IMR-90 (cell line): Measurements from ENCODE around the gene OPCML. TPM values are rescaled to one million over a fixed set of nuclear protein-coding genes. Genes with fewer than 3 reads are reported as not detected.

ENCODE experiments used
- ATAC-seq: fragments of 200-7000 bp; cut with Tn5 transposase; 2 replicates; pipeline ENCODE4 v1.9.1; 2020; ENCODE audit warnings: low read depth, mild to moderate bottlenecking, moderate library complexity
- BruUV-seq: library from RNA; stranded (reverse); fragments of 400-500 nt; replicated peaks from 2 replicates; lab custom pipeline; 2021; lab: Mats Ljungman, UMichigan
- CTCF ChIA-PET: fragments of 300-600 bp; formaldehyde crosslinking; extraction: SDS; loops from one replicate; lab custom pipeline; 2021; ENCODE audit warnings: antibody characterized with exemption; lab: Yijun Ruan, JAX
- POLR2A ChIA-PET: fragments of 300-600 bp; sonication (Branson Sonifier 250); formaldehyde crosslinking; loops from one replicate; lab custom pipeline; 2022; ENCODE audit warnings: antibody characterized with exemption; ENCODE audit not compliant: unreplicated experiment; lab: Charles Lee
- DNase-seq: peaks from one replicate; pipeline ENCODE4 v3.0.0; 2013
- H2AFZ ChIP-seq: replicated peaks from 2 replicates; pipeline ENCODE3; 2013; ENCODE audit warnings: low read length, mild to moderate bottlenecking; ENCODE audit not compliant: poor library complexity
- H2AK5ac ChIP-seq: 2 replicates; pipeline ENCODE4 v1.6.1; 2013; ENCODE audit warnings: low read depth, low read length, inconsistent platforms
- H2AK9ac ChIP-seq: replicated peaks from 2 replicates; pipeline ENCODE3; 2013; ENCODE audit warnings: mild to moderate bottlenecking, low read depth, low read length, moderate library complexity; ENCODE audit not compliant: poor library complexity
- H2BK120ac ChIP-seq: 2 replicates; pipeline ENCODE4 v1.6.1; 2013; ENCODE audit warnings: low read depth, low read length, inconsistent platforms
- H2BK15ac ChIP-seq: 3 replicates; pipeline ENCODE4 v1.6.1; 2013; ENCODE audit warnings: low read depth, low read length, inconsistent platforms
- H2BK20ac ChIP-seq: 2 replicates; pipeline ENCODE4 v1.6.1; 2013; ENCODE audit warnings: low read depth, mild to moderate bottlenecking, inconsistent platforms, low read length, moderate library complexity
- H2BK5ac ChIP-seq: 2 replicates; pipeline ENCODE4 v1.6.1; 2013; ENCODE audit warnings: mild to moderate bottlenecking, low read depth, low read length, inconsistent platforms; ENCODE audit not compliant: poor library complexity, severe bottlenecking
- H3K14ac ChIP-seq: replicated peaks from 2 replicates; pipeline ENCODE4 v1.6.1; 2013; ENCODE audit warnings: low read depth, low read length, inconsistent platforms
- H3K18ac ChIP-seq: 2 replicates; pipeline ENCODE4 v1.6.1; 2013; ENCODE audit warnings: low read depth, low read length, control low read depth
- H3K23ac ChIP-seq: 2 replicates; pipeline ENCODE4 v1.6.1; 2013; ENCODE audit warnings: low read depth, low read length, inconsistent platforms
- H3K27ac ChIP-seq: 2 replicates; pipeline ENCODE4 v1.5.1; 2013; ENCODE audit warnings: mild to moderate bottlenecking, control low read depth, low read length; ENCODE audit not compliant: insufficient read depth
- H3K27me3 ChIP-seq: 2 replicates; pipeline ENCODE4 v1.6.1; 2013; ENCODE audit warnings: low read length; ENCODE audit not compliant: control insufficient read depth, insufficient read depth
- H3K36me3 ChIP-seq: 2 replicates; pipeline ENCODE4 v1.6.1; 2013; ENCODE audit warnings: low read length, mixed read lengths; ENCODE audit not compliant: control insufficient read depth, insufficient read depth
- H3K4ac ChIP-seq: 2 replicates; pipeline ENCODE4 v1.6.1; 2013; ENCODE audit warnings: low read depth, low read length, inconsistent platforms
- H3K4me1 ChIP-seq: 2 replicates; pipeline ENCODE4 v1.6.1; 2013; ENCODE audit warnings: low read length, mixed read lengths; ENCODE audit not compliant: control insufficient read depth, insufficient read depth
- H3K4me2 ChIP-seq: 2 replicates; pipeline ENCODE4 v1.6.1; 2013; ENCODE audit warnings: low read depth, mild to moderate bottlenecking, control low read depth, low read length, moderate library complexity
- H3K4me3 ChIP-seq: 2 replicates; pipeline ENCODE4 v1.5.1; 2013; ENCODE audit warnings: low read depth, mild to moderate bottlenecking, control low read depth, low read length, moderate library complexity; ENCODE audit not compliant: insufficient read depth
- H3K56ac ChIP-seq: 2 replicates; pipeline ENCODE4 v1.6.1; 2013; ENCODE audit warnings: low read length, inconsistent platforms; ENCODE audit not compliant: insufficient read depth; ENCODE audit errors: extremely low read depth
- H3K79me1 ChIP-seq, 2 experiments: 2 replicates each; pipeline ENCODE4 v1.6.1; 2013; ENCODE audit warnings: low read length in 2 of 2, inconsistent platforms in 1 of 2, low read depth in 1 of 2
- H3K9ac ChIP-seq: 2 replicates; pipeline ENCODE4 v1.6.1; 2013; ENCODE audit warnings: low read depth, low read length, control low read depth
- H3K9me1 ChIP-seq: 2 replicates; pipeline ENCODE4 v1.6.1; 2013; ENCODE audit warnings: low read length, inconsistent platforms; ENCODE audit not compliant: insufficient read depth
- H3K9me3 ChIP-seq: 2 replicates; pipeline ENCODE4 v1.6.1; 2013; ENCODE audit warnings: low read length; ENCODE audit not compliant: control insufficient read depth, insufficient read depth
- H4K20me1 ChIP-seq: 2 replicates; pipeline ENCODE4 v1.6.1; 2013; ENCODE audit warnings: low read length, inconsistent platforms; ENCODE audit not compliant: insufficient read depth
- H4K5ac ChIP-seq: 2 replicates; pipeline ENCODE4 v1.6.1; 2013; ENCODE audit warnings: mild to moderate bottlenecking, low read depth, low read length, control low read depth
- H4K8ac ChIP-seq, 2 experiments: 2 replicates each; pipeline ENCODE4 v1.6.1; 2013; ENCODE audit warnings: low read depth in 2 of 2, low read length in 2 of 2, control low read depth in 1 of 2, inconsistent platforms in 1 of 2
- H4K91ac ChIP-seq: 2 replicates; pipeline ENCODE4 v1.6.1; 2013; ENCODE audit warnings: low read depth, low read length, inconsistent platforms; ENCODE audit not compliant: insufficient read depth
- BHLHE40 ChIP-seq: fragments of 150-350 bp; IDR thresholded peaks from 2 replicates; pipeline ENCODE4 v1.6.1; 2016; ENCODE audit warnings: mild to moderate bottlenecking, low read depth, low read length
- CHD1 ChIP-seq: IDR thresholded peaks from 2 replicates; pipeline ENCODE4 v1.6.1; 2012; ENCODE audit warnings: low read depth, low read length, improper control_type of control experiment
- FOS ChIP-seq: fragments of 150-350 bp; IDR thresholded peaks from 2 replicates; pipeline ENCODE4 v1.6.1; 2016; ENCODE audit warnings: low read depth, low read length
- MXI1 ChIP-seq: IDR thresholded peaks from 2 replicates; pipeline ENCODE4 v1.6.1; 2012; ENCODE audit warnings: low read depth, mild to moderate bottlenecking, low read length, moderate library complexity, borderline replicate concordance
- POLR2A ChIP-seq: IDR thresholded peaks from 2 replicates; pipeline ENCODE4 v1.6.1; 2012; ENCODE audit warnings: mild to moderate bottlenecking, low read depth, low read length
- RAD21 ChIP-seq: IDR thresholded peaks from 2 replicates; pipeline ENCODE4 v1.6.1; 2012; ENCODE audit warnings: low read length, improper control_type of control experiment
- RFX5 ChIP-seq: IDR thresholded peaks from 2 replicates; pipeline ENCODE4 v1.8.0; 2012; ENCODE audit warnings: low read depth, mild to moderate bottlenecking, low read length, moderate library complexity
- SMC3 ChIP-seq: fragments of 150-350 bp; IDR thresholded peaks from 2 replicates; pipeline ENCODE4 v1.6.1; 2016; ENCODE audit warnings: low read depth, mild to moderate bottlenecking, antibody characterized with exemption, low read length, moderate library complexity
- WGBS, 2 experiments: methylation state at CpG; one replicate each; pipeline versions ENCODE4 v1.1.5 to v1.1.7; 2013; ENCODE audit warnings: missing lambda C conversion rate in 2 of 2; ENCODE audit not compliant: insufficient read length in 1 of 2; ENCODE audit errors: extremely low coverage in 2 of 2; 5-methylcytosine and 5-hydroxymethylcytosine counted together
- dilution Hi-C: fragments of 300-500 bp; cut with HindIII; formaldehyde crosslinking; loops from one replicate; pipeline ENCODE4 v1.14.3; 2018; ENCODE audit warnings: low sequenced_read_pairs; ENCODE audit not compliant: unreplicated experiment
- in situ Hi-C: fragments of 300-500 bp; cut with MboI; formaldehyde crosslinking; loops from 3 replicates; pipeline ENCODE4 v1.14.3; 2019; ENCODE audit warnings: low sequenced_read_pairs, inconsistent platforms, mixed read lengths
- intact Hi-C: fragments of 100-400 bp; cut with micrococcal nuclease; formaldehyde crosslinking; loops from 2 replicates; pipeline ENCODE4 v1.10.0; 2022
- polyA plus RNA-seq, 3 experiments: library from polyadenylated mRNA; depleted of rRNA; stranded (reverse); fragments of >200 nt; gene quantifications; 2 replicates each; pipeline ENCODE4 v1.2.3, GENCODE V29; 2012; ENCODE audit warnings: low replicate concordance in 1 of 3
- total RNA-seq: library from RNA; depleted of rRNA; stranded (reverse); fragments of >200 nt; gene quantifications from 2 replicates; pipeline ENCODE4 v1.2.3, GENCODE V29; 2012

Gene OPCML
- total and polyA plus RNA-seq, 2 of the 4 experiments (the other 2 are of a cell fraction), result under 0.01 to 2.6 TPM

- Histone ChIP-seq H3K4me3 (no peak overlapping the region), H3K9me3 (no peaks in the 10 kb centered on the region), H2AK5ac (no peak overlapping the region), H3K4me2 (no peak overlapping the region), H2BK5ac (no peak overlapping the region), H2AK9ac (no peak overlapping the region), H3K14ac (no peak overlapping the region), H3K27ac (no peak overlapping the region), H3K18ac (no peak overlapping the region), H3K9ac (no peak overlapping the region), H3K79me1 (no peaks in the 10 kb centered on the region), H2BK120ac (no peak overlapping the region), H2AFZ (no peak overlapping the region), H3K4ac (no peak overlapping the region), H4K91ac (no peak overlapping the region), H3K27me3 (no peaks in the 10 kb centered on the region), H4K5ac (no peak overlapping the region), H2BK20ac (no peak overlapping the region), H3K56ac (no peak overlapping the region), H3K9me1 (no peaks in the 10 kb centered on the region), H2BK15ac (no peak overlapping the region), H3K23ac (no peak overlapping the region), H4K8ac (no peak overlapping the region), H3K36me3 (no peaks in the 10 kb centered on the region), H4K20me1 (no peaks in the 10 kb centered on the region), H3K4me1 (no peaks in the 10 kb centered on the region)
- WGBS, 2 experiments, result no CpG with 5 or more reads among the region's 3 CpGs
- CTCF ChIA-PET, result no interaction called here
- in situ Hi-C loops (no loop called here), intact Hi-C loops (no loop called here), dilution Hi-C loops (no loop called here)
- BruUV-seq, result no TSS peak
- DNase-seq (no peak), ATAC-seq (no peak)
- no peak for TF ChIP-seq CHD1
- no peak for TF ChIP-seq RFX5
- no peak for TF ChIP-seq RAD21
- TF ChIP-seq POLR2A, result no peak
- no peak for TF ChIP-seq FOS
- TF ChIP-seq BHLHE40, result no peak
- no peak for TF ChIP-seq SMC3
- no peak for TF ChIP-seq MXI1
- POLR2A ChIA-PET, result no interaction called here
Measured at GRCh38 chr11:132751516-132752250, 780.6 kb downstream of the OPCML start.
